Neural cell (in vitro differentiated cells): Measurements from ENCODE around the gene NUDT19. TPM values are rescaled to one million over a fixed set of nuclear protein-coding genes. Genes with fewer than 3 reads are reported as not detected.

Experiments used
- H2AFZ ChIP-seq: fragments of 200-600, 300-800 bp; sonication (generic), shearing (Covaris generic); 2 replicates; pipeline ENCODE4 v1.6.0; 2014; ENCODE audit warnings: low read depth, mild to moderate bottlenecking, antibody characterized with exemption, low read length, moderate library complexity
- H3F3A ChIP-seq: fragments of 200-600 bp; shearing (Covaris generic); 2 replicates; pipeline ENCODE4 v1.6.1; 2016; ENCODE audit warnings: mild to moderate bottlenecking, moderate library complexity, mixed read lengths, antibody characterized with exemption, low read length; ENCODE audit not compliant: insufficient read depth, poor library complexity, severe bottlenecking
- H3K27ac ChIP-seq: fragments of 200-600, 300-800 bp; sonication (generic), shearing (Covaris generic); 2 replicates; pipeline ENCODE4 v1.5.1; 2014; ENCODE audit warnings: mild to moderate bottlenecking, low read length, moderate library complexity
- H3K27me3 ChIP-seq: fragments of 300-800, 200-600 bp; sonication (generic), shearing (Covaris generic); 2 replicates; pipeline ENCODE4 v1.6.0; 2014; ENCODE audit warnings: mild to moderate bottlenecking, low read depth, low read length, moderate library complexity; ENCODE audit not compliant: insufficient read depth
- H3K36me3 ChIP-seq: fragments of 300-800, 200-600 bp; sonication (generic), shearing (Covaris generic); 2 replicates; pipeline ENCODE4 v1.5.1; 2014; ENCODE audit warnings: mild to moderate bottlenecking, antibody characterized with exemption, low read length, moderate library complexity; ENCODE audit not compliant: insufficient read depth
- H3K4me2 ChIP-seq: fragments of 300-800, 200-600 bp; sonication (generic), shearing (Covaris generic); 2 replicates; pipeline ENCODE4 v1.6.0; 2014; ENCODE audit warnings: mild to moderate bottlenecking, low read length
- H3K4me3 ChIP-seq: fragments of 300-800, 200-600 bp; sonication (generic), shearing (Covaris generic); 2 replicates; pipeline ENCODE4 v1.5.1; 2014; ENCODE audit warnings: mild to moderate bottlenecking, low read length, moderate library complexity
- H3K79me2 ChIP-seq: fragments of 200-600 bp; shearing (Covaris generic); replicated peaks from 2 replicates; pipeline ENCODE4 v1.6.0; 2014; ENCODE audit warnings: mild to moderate bottlenecking, low read length, moderate library complexity; ENCODE audit not compliant: insufficient read depth
- H3K9ac ChIP-seq: fragments of 300-800, 200-600 bp; sonication (generic), shearing (Covaris generic); 2 replicates; pipeline ENCODE4 v1.6.1; 2016; ENCODE audit warnings: mild to moderate bottlenecking, low read length, mixed read lengths
- H3K9me2 ChIP-seq: fragments of 200-600 bp; shearing (Covaris generic); 2 replicates; pipeline ENCODE4 v1.6.1; 2016; ENCODE audit warnings: mild to moderate bottlenecking, low read length, mixed read lengths; ENCODE audit not compliant: insufficient read depth
- H3K9me3 ChIP-seq: fragments of 200-600, 300-800 bp; sonication (generic), shearing (Covaris generic); 2 replicates; pipeline ENCODE4 v1.6.1; 2016; ENCODE audit warnings: mild to moderate bottlenecking, mixed run types, low read length, moderate library complexity, mixed read lengths
- H4K20me1 ChIP-seq: fragments of 200-600 bp; shearing (Covaris generic); 2 replicates; pipeline ENCODE4 v1.6.1; 2016; ENCODE audit warnings: mild to moderate bottlenecking, mixed run types; ENCODE audit not compliant: insufficient read depth
- CTCF ChIP-seq: fragments of 450-650 bp; IDR thresholded peaks from 2 replicates; pipeline ENCODE4 v1.5.1; 2014; ENCODE audit warnings: antibody characterized with exemption, mild to moderate bottlenecking, moderate library complexity; ENCODE audit not compliant: poor library complexity, severe bottlenecking
- EP300 ChIP-seq: fragments of 450-650 bp; conservative IDR thresholded peaks from 2 replicates; pipeline ENCODE4 v1.6.1; 2014; ENCODE audit warnings: antibody characterized with exemption, mild to moderate bottlenecking, moderate library complexity; ENCODE audit not compliant: poor library complexity, severe bottlenecking
- EZH2 ChIP-seq: fragments of 200-600, 300-800 bp; shearing (Covaris generic), sonication (generic); IDR thresholded peaks from 2 replicates; pipeline ENCODE4 v1.6.1; 2014; ENCODE audit warnings: antibody characterized with exemption, low read length, borderline replicate concordance, mild to moderate bottlenecking; ENCODE audit not compliant: insufficient read depth, poor library complexity, severe bottlenecking
- MXI1 ChIP-seq: fragments of 450-650 bp; conservative IDR thresholded peaks from 2 replicates; pipeline ENCODE4 v1.6.1; 2014; ENCODE audit warnings: antibody characterized with exemption, mild to moderate bottlenecking; ENCODE audit not compliant: poor library complexity, severe bottlenecking
- POLR2AphosphoS5 ChIP-seq: IDR thresholded peaks from 2 replicates; pipeline ENCODE4 v1.6.1; 2012
- RAD21 ChIP-seq: fragments of 450-650 bp; conservative IDR thresholded peaks from 2 replicates; pipeline ENCODE4 v1.6.1; 2014; ENCODE audit warnings: antibody characterized with exemption, mild to moderate bottlenecking, moderate library complexity
- REST ChIP-seq: IDR thresholded peaks from 2 replicates; pipeline ENCODE4 v1.6.1; 2012; ENCODE audit warnings: borderline replicate concordance
- SMC3 ChIP-seq: fragments of 450-650 bp; conservative IDR thresholded peaks from 2 replicates; pipeline ENCODE4 v1.6.1; 2014; ENCODE audit warnings: antibody characterized with exemption, mild to moderate bottlenecking, moderate library complexity; ENCODE audit not compliant: poor library complexity
- TAF1 ChIP-seq: IDR thresholded peaks from 2 replicates; pipeline ENCODE4 v1.6.1; 2012; ENCODE audit warnings: low read depth
- polyA plus RNA-seq: library from polyadenylated mRNA; depleted of rRNA; stranded (reverse); fragments of >200 nt; gene quantifications from 2 replicates; pipeline ENCODE4 v1.2.3, GENCODE V29; 2014

NUDT19 gene
- polyA plus RNA-seq, 1 donor from 2014 or later: 1.2 TPM

- Histone ChIP-seq H3K4me3 (no peak overlapping the region), H3K4me2 (no peak overlapping the region), H3K9ac (no peak overlapping the region), H3K79me2 (peaks cover 3% of the 10 kb centered on the region), H3K36me3 (no peaks in the 10 kb centered on the region), H3K27me3 (no peaks in the 10 kb centered on the region), H3K9me2 (no peaks in the 10 kb centered on the region), H3K9me3 (no peaks in the 10 kb centered on the region), H3K27ac (no peak overlapping the region), H4K20me1 (no peaks in the 10 kb centered on the region), H3F3A (no peaks in the 10 kb centered on the region), H2AFZ (no peak overlapping the region)
- no peak for TF ChIP-seq CTCF
- no peak for TF ChIP-seq MXI1
- TF ChIP-seq TAF1: no peak
- no peak for TF ChIP-seq POLR2AphosphoS5
- TF ChIP-seq RAD21: no peak
- TF ChIP-seq EZH2: no peak
- TF ChIP-seq EP300: no peak
- TF ChIP-seq SMC3: no peak
- no peak for TF ChIP-seq REST
These were observed 33.1 kb upstream of the NUDT19 start for GRCh38 chr19:32658527-32658926.

GRCh38 chr19:32661318-32661717 lies 30.3 kb upstream of the NUDT19 start:
- H3K9me3 ChIP-seq: no peaks in the 10 kb centered on the region
- no peak overlapping the region for H3K4me2 ChIP-seq
- no peaks in the 10 kb centered on the region for H3K27me3 ChIP-seq
- H3K9ac ChIP-seq: no peak overlapping the region
- no peaks in the 10 kb centered on the region for H3K9me2 ChIP-seq
- no peaks in the 10 kb centered on the region for H3F3A ChIP-seq
- H3K36me3 ChIP-seq: no peaks in the 10 kb centered on the region
- H3K27ac ChIP-seq: no peak overlapping the region
- H3K79me2 ChIP-seq: peaks cover 3% of the 10 kb centered on the region
- H4K20me1 ChIP-seq: no peaks in the 10 kb centered on the region
- H2AFZ ChIP-seq: no peak overlapping the region
- H3K4me3 ChIP-seq: no peak overlapping the region
- TF ChIP-seq EZH2: no peak
- TF ChIP-seq CTCF: no peak
- no peak for TF ChIP-seq TAF1
